ENCODE data around the gene BCAR1.
"Not testable (repeated sequence)": the region's sequence is repeated elsewhere in the genome, so short reads cannot be mapped to it uniquely, and the experiment has no call there.

BCAR1 gene, protein sequence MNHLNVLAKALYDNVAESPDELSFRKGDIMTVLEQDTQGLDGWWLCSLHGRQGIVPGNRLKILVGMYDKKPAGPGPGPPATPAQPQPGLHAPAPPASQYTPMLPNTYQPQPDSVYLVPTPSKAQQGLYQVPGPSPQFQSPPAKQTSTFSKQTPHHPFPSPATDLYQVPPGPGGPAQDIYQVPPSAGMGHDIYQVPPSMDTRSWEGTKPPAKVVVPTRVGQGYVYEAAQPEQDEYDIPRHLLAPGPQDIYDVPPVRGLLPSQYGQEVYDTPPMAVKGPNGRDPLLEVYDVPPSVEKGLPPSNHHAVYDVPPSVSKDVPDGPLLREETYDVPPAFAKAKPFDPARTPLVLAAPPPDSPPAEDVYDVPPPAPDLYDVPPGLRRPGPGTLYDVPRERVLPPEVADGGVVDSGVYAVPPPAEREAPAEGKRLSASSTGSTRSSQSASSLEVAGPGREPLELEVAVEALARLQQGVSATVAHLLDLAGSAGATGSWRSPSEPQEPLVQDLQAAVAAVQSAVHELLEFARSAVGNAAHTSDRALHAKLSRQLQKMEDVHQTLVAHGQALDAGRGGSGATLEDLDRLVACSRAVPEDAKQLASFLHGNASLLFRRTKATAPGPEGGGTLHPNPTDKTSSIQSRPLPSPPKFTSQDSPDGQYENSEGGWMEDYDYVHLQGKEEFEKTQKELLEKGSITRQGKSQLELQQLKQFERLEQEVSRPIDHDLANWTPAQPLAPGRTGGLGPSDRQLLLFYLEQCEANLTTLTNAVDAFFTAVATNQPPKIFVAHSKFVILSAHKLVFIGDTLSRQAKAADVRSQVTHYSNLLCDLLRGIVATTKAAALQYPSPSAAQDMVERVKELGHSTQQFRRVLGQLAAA

DNA sequence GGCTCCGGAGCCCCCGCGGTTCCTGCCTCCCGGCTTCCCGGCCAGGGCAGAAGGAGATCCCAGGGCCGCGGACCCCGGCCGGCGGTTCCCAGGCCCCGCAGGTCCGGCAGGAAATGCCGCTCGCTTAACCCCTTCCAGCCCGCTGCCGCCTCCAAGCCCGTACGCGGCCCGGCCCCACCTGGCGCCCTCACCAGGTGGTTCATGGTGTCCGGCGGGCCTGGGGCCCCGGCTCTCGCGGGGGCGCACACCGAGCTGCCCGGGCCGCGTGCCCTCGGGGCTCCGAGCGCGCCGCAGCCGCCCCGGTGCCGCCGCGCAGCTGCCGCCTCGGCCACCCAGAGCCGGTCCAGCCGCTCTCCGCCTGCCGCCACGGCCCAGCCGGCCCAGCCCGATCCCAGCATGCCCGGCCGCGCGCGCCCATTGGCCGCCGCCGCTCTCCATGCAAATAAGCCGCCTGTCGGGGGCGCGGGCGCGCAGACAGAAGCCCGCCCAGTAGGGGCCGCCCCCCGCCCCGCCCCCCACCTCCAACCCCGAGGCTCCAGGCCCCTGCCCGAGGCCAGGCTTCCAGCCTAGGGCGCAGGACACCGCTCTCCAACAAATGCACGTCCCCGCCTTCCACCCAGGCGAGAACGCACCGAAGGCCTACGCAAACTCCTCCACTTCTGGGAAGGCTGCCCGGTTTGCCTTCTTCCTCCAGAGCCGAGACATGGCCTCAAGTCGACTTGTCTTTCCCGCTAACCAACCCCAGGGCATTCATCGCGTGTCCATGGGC, at the start of gene BCAR1:
Gene BCAR1 (minus strand): TSS at position 345 of the 769 bp plus-strand sequence. CDS start 142 bp downstream, at position 203.
- no peak for FAIRE-seq
- peak; percentile 91 for DNase-seq (ENCODE audit: insufficient read length, low spot score)

DNA sequence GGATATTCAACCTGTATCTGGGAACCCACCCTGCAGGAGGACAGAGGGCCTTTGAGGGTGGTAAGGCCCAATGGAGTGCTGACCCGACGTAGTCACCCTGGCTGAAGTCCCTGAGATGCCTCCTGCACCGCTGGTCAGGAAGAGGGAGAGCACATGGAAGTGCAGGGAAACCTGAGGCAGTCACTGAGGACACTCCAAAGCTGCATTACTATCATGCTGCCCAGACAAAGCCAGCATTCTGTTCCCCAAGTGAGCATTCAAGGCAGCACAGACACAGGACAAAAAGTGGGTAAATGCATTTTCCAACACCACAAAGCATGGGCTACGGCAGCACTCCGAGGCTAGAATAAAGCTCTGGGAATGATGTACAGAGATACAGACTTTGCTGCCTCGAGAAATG, 46.8 kb upstream of the BCAR1 start:
- DNase-seq (ENCODE audit: insufficient read length, low spot score) (no peak), FAIRE-seq (no peak)

DNA sequence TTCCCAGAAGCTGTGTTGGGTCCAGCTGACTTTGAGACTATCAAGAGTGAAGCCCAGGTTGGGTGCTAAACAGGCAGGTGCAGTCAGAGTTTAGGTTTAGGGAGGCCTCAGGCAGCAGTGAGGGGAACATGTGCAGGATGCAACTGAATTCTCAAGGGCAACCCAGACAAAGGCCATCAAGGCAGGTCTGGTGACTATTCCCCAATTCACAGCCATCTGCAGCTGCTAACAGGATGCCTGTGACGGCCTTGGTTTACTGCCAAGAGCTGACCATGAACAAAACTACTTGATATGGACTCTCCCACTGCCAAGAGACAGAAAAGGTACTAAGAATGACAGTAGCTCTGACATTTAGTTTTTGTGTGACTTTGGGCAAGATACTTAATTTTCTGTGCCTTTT, 45.2 kb upstream of the BCAR1 start:
- DNase-seq (ENCODE audit: insufficient read length, low spot score) (no peak), FAIRE-seq (no peak)

DNA sequence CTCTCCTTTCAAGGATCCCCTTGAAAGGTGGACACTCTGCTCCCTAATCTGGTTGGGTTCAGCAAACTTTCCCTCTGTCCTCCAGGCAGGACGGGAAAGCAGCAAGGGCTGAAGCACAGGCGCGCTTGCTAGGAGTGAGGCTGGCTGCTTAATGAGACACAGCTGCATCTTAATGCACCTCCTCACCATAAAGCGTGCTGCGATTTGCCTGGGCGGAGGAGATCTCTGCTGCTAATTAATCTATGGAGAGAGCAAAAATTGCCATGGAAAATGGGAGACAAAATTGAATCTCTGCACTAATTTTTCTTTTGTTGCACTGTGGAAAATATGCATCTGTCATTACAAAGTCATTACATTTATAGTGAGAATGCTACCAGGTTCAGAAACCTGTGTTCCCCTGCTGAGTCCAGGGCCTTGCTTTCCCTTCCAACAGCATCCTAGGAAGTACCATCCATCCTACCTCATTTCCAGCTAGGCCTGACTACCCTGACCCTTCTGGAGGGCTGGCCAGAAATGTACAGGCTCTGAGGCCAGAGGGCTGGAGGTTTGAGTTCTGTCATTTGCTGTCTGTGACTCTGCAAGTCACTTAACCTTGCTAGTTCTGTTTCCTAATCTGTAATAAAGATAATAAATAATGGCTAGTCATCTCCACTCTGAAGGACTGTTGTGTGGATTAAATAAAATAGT, 43.5 kb upstream of the BCAR1 start:
- FAIRE-seq: no peak
- DNase-seq (ENCODE audit: insufficient read length, low spot score): no peak

DNA sequence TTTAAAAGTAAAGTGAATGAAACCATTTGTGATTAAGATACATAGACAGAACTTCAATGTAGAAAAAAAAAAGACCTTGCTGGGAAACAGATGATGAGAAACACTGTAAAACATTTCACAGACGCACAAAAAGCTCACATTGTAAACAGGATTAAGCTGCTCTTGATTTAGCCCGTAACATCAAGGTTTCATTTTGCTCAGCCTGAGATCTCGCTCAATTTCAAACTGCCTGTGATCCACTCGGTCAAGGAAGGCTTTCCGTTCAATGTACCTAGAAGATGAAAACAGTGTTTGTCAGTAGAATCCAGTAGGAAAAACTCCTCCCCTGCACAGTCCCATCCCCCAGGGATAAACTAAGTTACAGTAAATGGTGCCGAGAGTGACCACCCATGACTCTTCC, 42.3 kb upstream of the BCAR1 start:
- DNase-seq (ENCODE audit: insufficient read length, low spot score) (no peak), FAIRE-seq (no peak)

DNA sequence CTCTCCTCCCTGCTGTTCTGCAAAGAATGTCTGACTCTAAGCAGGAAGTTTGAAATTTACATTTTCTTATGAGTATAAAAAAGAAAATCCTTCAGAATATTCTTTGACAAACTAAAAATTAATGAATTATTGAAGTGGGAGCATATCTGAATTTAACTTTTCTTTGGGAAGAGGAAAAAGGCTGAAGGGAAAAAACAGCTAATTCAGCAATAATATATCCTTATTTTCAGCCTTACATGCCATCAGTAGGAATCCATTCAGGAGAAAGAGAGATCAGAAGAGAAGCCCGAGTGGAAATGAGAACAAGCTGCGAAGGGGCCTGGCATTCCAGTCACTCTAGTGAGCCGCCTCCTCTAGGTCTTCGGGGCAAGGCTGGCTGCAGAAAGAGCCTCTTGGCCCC, 41.7 kb upstream of the BCAR1 start:
- no peak for DNase-seq (ENCODE audit: insufficient read length, low spot score)
- FAIRE-seq: no peak

DNA sequence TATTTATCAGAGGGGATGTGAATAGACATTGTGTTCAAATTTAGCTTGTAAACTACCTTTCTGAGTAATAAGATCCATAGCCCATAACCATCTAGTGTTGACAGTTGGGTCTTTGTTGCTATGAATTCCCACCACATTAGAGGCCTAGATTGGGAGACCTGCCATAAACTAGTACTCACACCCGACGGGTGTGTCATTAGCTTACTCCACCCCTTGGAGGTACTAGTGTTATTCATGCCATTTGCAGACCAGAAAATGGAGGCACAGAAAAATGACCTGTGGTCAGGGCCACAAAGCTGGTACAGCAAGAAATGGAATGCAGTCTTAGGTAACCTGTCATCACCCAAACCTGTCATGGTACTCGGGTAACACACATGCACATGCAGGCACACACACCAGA, 41.3 kb upstream of the BCAR1 start:
- FAIRE-seq: no peak
- DNase-seq (ENCODE audit: insufficient read length, low spot score): no peak

DNA sequence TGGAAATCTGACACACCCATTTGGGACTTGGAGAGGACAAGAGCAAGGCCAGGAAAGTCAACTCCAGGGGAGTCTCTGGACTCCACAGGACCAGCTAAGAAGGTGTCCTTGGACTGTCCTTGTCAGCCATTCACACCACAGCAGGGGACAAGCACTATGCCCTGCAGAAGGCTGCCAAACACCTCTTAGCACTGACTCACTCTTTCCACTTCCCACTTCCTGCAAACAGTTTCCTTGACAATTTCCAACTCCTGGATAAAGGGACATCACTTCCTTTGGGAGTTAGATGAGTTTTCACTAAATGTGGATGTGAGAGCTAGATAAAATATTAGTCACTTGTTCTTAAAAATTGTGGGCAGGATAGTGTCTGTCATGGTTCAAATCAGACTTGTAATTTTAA, 37.8 kb upstream of the BCAR1 start:
- DNase-seq (ENCODE audit: insufficient read length, low spot score) (no peak), FAIRE-seq (no peak)

DNA sequence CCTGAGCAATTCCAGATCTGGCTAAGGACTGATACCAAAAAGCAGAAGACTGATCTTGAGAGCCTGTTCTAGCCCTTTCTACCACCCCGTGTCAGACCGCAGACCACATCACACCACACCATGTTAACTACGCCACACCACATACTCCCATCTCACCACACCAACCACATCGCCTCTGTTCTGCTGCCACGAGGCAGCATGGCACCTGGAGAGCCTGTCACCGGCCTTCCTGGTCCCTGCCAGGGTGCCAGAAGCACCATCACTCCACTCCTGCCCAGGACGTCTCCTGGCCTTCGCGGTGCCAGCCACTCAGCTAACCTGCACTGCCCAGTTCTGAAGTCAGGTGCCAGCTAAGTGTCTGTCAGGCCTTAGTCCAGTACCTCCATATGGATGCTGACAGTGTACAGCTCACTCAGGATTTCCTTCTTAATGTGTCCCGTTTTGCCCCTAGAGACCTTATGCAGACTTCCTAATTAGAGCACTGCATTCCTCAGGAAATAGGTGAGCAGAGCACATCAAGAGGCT, 37.2 kb upstream of the BCAR1 start:
- DNase-seq (ENCODE audit: insufficient read length, low spot score) (no peak), FAIRE-seq (no peak)

DNA sequence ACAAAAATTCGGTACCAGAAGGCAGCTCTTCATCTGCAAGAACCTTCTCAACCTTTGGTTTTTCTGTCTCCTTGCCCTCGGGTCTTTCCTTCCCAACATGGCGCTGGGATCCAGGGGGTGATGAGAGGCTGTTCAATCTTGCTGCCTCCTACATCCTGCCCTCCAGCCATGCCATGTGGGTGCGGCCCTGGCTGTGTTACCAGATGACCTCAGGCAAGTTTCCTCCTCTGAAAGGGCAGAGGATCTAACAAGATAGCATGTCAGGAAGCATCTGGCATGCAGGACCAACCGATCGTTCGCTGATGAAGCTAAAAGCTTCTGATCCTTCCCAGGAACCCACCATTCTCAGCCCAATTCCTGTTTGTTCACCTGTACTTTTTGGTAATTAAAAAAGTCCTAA, 36.8 kb upstream of the BCAR1 start:
- no peak for DNase-seq (ENCODE audit: insufficient read length, low spot score)
- no peak for FAIRE-seq

DNA sequence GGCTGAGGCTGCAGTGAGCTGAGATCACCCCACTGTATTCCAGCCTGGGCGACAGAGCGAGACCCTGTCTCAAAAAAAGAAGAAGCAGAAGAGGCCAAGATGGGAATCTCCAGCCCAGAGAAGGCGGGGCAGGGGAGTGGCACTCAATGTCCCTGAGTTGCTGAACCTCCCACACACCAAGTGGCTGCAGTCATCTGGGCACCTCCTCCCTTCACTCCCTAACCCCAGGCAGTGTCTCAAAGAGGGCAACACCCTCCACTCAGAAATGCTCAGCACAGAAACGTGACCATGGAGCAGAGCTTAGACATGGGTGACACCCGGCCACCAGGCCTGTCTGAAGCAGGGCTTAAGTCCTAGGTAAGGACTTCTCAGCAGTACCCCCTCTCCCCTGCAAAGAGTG, 36.3 kb upstream of the BCAR1 start:
- FAIRE-seq: no peak
- DNase-seq (ENCODE audit: insufficient read length, low spot score): no peak

DNA sequence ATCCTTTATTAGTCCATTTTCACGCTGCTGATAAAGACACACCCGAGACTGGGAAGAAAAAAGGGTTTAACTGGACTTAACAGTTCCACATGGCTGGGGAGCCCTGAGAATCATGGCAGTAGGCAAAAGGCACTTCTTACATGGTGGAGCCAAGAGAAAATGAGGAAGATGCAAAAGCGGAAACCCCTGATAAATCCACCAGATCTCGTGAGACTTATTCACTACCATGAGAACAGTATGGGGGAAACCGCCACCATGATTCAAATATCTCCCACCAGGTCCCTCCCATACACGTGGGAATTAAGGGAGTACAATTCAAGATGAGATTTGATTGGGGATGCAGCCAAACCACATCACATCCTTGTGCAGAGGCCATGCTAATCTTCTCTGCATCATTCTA, 35.0 kb upstream of the BCAR1 start:
- no peak for FAIRE-seq

DNA sequence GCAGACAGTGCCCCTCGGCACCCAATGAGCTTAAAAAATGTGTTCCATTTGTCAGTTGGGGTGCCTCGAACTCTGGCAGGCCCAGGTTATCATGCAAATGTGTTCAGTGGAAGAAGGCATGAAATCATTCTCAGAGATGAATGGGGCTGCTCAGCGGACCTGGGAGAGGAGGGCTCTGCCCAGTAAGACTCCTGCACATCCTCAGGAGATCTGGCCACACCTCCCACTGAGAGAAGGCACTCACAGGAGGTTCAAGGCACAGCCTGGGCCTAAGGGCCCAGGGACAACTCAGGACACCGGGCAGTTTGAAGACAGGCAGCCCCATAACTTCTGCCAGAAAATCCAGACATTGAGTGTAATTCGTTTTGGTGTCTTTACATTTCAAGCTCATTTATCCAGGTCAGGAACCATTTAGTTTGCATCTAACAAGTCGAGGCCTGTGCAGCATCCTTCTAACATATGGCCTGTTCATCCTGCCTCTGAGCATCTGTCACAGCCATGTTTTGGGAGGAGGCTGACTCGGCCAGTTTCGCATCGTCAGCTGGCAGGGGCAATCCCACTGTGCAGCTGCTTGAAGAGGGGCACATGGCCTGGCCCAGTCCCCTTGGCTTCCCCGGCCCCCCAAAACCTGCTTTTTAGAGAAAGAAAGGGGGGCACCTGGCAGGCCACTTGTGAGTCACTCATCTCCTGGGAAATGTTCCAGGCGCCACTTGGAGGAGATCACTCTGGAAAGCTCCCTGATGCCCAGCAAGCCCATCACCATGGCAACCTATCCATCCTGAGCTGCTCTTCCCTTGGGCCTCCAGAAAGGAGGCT, 31.2 kb upstream of the BCAR1 start:
- DNase-seq (ENCODE audit: insufficient read length, low spot score) (no peak), FAIRE-seq (no peak)

More for the DNA sequence above, 35.0 kb upstream of the BCAR1 start:
- no peak for DNase-seq (ENCODE audit: insufficient read length, low spot score)

DNA sequence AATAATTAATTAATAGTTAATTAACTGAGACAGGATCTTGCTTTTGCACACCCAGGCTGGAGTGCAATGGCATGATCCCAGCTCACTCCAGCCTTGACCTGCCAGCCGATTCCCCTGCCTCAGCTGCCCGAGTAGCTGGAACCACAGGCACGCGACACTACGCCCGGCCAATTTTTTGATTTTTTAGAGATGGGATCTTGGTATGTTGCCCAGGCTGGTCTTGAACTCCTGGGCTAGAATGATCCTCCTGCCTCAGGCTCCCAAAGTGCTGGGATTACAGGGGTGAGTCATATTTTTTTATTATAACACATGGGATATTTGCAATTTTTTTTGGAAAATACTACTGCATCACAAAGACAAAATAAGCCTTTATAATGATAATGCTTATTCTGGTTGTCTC, 30.4 kb upstream of the BCAR1 start:
- FAIRE-seq: no peak

DNA sequence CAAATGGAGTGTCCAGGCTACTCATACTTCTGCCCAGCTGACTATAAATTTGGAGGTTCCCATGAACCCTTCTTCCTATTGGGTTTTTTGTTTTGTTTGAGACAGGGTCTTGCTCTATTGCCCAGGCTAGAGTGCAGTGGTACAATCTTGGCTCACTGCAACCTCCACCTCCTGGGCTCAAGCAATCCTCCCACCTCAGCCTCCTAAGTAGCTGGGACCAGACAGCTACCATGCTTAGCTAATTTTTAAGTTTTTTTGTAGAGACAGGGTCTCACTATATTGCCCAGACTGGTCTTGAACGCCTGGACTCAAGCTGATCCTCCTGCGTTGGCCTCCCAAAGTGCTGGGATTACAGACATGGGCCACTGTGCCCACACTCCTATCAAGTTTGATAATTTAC, 29.6 kb upstream of the BCAR1 start:
- not testable (repeated sequence) for FAIRE-seq; DNase-seq (ENCODE audit: insufficient read length, low spot score)

More for the DNA sequence above, 30.4 kb upstream of the BCAR1 start:
- no peak for DNase-seq (ENCODE audit: insufficient read length, low spot score)

DNA sequence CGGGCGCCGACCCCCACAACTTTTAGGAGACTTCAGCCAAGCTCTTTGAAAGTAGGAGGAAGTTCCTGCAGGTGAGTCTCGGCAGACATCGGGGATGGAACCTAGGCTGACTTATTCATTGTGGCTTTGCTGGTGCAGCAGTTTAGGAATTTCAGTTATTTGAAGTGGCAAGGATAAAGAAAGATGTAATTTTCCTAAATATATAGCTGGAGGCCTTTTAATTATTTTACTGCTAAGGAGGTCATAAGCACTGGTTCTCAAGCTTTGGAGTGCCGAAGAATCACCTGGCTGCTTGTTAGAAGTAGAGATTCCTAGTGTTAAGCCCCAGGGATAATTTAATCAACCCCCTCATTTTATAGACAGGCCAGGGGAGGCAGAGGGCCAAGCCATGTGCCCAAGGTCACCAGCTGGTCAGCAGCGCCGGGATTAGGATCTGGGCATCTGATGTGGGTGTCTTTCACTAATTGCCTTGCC, 28.9 kb upstream of the BCAR1 start:
- FAIRE-seq: no peak

DNA sequence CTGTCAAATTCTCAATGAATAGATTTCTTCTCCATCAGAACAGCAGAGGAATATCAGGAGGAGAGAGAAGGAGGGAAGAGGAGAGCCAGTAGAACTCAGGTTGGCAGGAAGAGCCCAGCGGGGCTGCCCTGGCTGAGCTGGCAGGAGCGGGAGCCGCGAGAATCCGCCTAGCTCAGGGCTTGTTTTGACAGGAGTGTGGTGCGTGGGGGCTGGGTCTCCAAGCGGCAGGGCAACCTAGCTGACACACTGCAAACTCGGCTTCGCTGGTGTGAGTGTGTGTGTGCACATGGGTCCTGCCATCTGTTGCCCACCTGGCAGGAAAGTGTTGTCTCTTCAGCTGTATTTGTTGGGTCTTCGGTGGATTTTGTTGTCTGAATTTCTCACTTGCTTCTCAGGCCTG, 27.9 kb upstream of the BCAR1 start:
- DNase-seq (ENCODE audit: insufficient read length, low spot score) (no peak), FAIRE-seq (no peak)

More for the DNA sequence above, 28.9 kb upstream of the BCAR1 start:
- no peak for DNase-seq (ENCODE audit: insufficient read length, low spot score)

DNA sequence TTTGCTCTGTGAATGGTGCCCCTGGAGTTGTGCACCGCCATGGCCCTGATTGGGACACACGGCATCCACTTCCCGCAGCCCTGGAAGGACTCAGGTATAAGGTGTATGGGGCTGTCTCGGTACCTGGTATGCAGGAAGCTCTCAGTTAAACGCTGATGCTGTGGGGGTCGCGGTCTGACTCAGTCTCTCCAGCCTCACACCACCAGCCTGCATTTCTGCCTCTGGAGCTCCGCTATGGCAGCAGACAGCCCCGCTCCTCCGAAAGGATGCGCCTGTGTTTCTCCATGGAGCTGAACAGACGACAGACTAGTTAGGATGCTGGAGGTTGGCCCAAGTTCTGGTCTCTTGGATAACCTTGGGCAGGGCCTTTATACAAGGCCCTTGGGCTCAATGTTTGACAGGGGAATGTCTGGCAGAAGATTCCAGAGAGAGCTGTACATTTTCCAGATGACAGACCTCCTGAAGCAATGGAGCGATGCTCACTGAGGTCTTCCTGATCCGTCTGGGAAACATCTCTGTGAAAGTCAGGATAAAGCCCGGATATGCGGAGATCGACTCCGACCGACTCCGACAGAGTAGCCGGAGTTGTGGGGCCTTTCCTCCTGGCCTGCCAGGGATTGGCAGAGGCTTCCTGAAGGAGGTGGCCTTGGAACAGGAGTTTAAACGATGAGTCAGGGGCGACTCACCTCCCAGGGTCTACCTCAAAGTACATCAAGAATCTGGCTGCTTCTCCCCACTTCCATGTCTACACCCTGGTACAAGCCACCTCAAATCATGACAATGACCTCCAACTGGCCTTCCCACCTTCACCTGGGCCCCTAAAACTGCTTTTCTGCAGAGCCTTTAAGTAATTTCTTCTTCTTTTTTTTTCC, 21.9 kb upstream of the BCAR1 start:
- no peak for FAIRE-seq
- no peak for DNase-seq (ENCODE audit: insufficient read length, low spot score)

Data from GM19239 (cell line).